D341Med (cell line): ENCODE data around the gene SMARCE1.

Experiments used
- DNase-seq: peaks from one replicate; pipeline ENCODE4 v3.0.0; 2012; ENCODE audit warnings: low spot score

SMARCE1 gene

GRCh38 chr17:40645943-40646342 lies 1.7 kb downstream of the SMARCE1 start:
- DNase-seq, result no peak

DNA sequence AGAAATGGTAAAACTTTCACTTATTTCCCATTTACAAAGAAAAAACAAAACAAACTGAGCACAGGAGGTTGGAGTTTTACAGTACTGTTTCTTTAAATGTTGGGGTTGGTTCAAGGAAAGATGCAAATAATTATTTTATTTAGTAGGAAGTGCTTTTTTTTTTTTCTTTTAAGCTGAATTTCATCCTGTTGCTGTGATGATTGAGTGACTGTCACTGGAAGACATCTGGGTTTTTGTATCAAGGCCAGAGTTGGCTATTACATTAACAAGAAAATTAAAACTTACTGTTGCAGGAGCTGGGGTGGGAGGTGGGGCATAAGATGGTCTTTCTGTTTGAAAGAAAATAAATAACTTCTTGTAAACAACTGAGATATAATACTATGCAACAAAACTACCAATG lies 2.3 kb downstream of the SMARCE1 start:
- DNase-seq, result no peak

- DNase-seq, result no peak
Measured at GRCh38 chr17:40637931-40638330, 9.7 kb downstream of the SMARCE1 start.

DNA sequence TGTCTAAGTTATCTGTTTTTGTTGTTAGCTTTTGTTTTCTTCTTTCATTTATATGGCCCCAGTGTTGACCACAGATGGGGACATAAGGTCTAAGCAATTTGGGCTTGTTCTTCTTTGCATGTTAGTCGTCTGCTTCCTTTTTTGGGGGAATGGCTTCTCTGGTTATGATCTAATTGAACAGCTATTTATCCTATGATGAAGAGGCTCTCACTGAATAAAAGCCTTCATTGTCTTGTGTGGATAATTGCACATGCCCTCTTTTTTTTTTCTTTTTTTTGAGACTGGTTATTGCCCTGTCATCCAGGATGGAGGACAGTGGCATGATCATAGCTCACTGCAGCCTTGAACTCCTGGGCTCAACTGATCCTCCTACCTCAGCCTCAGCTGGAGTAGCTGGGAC lies 13.7 kb downstream of the SMARCE1 start:
- DNase-seq, result no peak

GRCh38 chr17:40632216-40632615 lies 15.4 kb downstream of the SMARCE1 start:
- DNase-seq, result no peak

DNA sequence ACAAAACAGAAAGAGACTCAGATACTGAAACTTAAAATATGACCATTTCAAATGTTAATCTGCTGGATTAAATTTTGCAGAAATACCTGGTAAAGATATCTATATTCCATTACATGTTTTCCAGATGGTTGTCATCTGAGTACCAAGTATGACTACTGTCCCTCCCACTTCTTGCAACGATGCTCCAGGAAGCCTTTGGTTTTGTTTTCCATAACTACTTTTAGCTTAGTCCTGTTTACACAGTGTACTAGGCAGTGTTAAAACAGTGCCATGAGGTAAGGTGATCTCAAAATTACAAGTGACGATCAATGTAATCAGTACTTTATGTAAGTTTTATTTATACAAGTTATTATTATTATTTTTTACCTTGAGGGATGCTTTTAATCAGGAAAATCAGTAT lies 17.8 kb downstream of the SMARCE1 start:
- DNase-seq, result no peak

- DNase-seq, result no peak
Measured at GRCh38 chr17:40625311-40625710, 22.3 kb downstream of the SMARCE1 start.

DNA sequence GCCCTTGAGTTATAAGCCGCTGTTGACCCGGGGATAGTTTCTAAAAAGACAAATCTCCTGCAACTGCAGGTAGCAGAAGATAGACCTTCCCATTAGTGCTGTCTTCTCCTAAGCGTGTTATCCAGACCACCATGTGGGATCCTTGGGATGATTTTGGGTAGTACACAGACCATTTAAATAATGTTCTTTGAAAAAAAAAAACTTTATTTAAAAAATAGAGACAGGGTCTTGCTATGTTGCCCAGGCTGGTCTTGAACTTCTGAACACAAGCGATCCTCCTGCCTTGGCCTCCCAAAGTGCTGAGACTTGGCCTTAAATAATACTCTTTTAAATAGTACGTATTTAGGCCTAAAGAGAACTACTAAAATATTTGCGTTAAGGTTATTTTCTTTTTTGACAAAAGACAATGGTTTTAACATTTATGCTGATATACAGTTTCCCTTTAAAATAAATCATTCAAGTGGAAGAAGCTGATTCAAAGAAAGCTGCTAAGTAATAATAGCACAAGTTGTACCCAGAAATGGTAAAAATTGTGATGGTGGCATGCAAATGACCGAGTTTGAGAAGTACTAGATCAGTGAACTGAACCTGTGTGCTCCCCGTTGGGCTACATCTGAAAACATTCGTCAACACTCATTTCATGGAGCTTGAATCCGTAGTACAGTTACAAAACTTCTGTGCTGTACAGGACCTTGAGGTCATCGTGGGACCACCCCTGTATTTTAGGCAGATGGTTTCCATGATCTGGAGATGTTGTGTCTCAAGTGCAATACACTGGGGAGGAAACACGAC lies 24.0 kb downstream of the SMARCE1 start:
- no peak for DNase-seq

GRCh38 chr17:40622509-40622928 lies 25.1 kb downstream of the SMARCE1 start:
- DNase-seq, result no peak

DNA sequence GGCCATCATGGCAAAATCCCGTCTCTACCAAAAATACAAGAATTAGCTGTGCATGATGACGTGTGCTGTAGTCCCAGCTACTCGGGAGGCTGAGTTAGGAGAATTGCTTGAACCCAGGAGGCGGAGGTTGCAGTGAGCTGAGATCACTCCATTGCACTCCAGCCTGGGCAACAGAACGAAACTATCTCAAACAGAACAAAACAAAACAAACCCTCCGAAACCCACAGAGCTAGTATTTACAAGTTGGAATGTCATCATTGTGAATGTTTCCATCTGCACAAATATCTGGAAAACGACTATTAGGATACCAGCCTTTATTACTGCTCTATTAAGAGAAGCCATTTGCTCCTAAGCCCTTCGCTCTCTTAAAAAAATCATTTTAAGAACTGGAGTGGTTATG lies 26.0 kb downstream of the SMARCE1 start:
- DNase-seq, result no peak

- DNase-seq, result no peak
Measured at GRCh38 chr17:40621019-40621418, 26.6 kb downstream of the SMARCE1 start.

GRCh38 chr17:40618754-40619625 lies 28.6 kb downstream of the SMARCE1 start:
- no peak for DNase-seq

DNA sequence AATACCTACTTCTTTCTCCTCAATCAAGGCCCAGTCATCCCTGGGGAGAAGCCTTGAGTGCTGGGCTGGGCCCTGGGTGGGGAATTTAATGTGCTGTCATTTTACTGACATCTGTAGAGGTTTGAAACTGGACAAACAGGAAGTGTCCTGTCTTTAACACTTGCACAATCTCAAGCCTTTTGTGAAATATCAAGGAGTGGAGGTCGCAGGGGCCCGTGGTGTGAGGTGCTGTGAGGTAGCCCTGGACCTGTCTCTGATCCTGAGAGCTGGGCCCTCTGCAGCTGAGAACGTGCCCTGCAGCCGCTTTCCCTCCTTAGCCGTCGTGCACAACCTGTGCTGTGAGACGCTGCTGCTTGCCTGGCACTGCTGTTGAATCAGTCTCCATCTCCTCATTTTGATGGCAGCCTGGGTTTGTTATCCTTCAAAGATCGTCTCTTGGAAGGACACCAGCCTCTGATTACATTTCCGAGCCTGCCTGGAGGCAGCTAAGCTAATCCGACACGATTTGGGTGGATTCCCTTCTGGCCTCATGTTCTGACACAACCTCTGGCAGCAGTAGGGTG lies 29.9 kb downstream of the SMARCE1 start:
- DNase-seq, result no peak

DNA sequence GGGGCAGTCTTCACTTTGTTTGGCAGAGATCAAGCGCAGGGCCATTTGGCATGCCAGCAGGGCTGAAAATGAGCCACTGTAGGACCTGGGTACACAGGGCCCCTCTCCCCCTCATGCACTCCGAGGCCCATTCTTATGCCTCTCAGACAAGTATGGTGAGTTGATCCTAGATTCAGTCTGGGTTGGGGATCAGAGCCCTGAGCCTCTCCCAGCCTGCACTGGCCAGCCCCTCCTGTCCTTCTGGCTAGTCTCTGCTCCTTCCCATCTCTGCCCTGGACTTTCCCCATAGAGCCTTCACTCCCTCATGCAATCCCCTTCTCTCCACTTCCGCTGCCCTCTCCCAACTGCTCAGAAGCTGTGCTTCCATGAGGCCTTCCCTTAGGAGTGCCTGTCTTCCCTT lies 31.0 kb downstream of the SMARCE1 start:
- no peak for DNase-seq

GRCh38 chr17:40615841-40616476 lies 31.7 kb downstream of the SMARCE1 start:
- DNase-seq, result no peak

DNA sequence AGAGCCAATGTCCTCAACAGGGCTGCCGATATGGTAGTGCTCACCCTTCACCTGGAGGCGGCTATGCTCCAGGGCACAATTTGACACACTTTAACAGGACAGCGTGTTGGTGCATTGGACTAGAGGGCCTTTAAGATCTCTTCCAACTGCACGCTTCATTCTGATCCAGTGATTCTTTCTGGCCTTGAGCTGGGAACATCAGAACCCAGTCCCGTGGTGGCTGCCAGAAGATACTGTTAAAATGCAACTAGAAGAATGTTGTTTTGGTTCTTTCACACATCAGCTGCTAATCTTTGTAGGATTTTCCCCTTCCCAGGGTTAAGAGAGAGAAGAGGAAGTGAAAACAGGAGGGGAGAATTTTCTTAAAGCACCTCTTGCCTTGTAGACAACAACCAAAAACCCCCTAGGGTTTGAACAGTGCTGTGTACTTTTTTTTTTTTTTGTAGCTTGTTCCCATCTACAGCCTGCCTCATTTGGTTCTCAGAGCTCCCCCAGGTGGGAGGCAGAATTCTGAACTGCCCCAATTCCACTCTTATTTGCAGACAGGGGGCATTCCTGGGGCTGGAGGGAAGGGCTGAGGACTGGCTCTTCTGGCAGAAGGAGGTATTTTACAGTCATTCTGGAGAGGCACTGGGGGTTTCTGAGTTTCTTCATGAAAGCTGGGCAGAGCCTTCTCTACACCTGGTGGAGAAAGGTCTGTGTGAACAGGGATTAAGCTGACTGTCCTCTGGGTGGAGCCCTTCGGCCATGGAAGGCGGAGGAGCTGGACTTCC lies 32.4 kb downstream of the SMARCE1 start:
- no peak for DNase-seq

DNA sequence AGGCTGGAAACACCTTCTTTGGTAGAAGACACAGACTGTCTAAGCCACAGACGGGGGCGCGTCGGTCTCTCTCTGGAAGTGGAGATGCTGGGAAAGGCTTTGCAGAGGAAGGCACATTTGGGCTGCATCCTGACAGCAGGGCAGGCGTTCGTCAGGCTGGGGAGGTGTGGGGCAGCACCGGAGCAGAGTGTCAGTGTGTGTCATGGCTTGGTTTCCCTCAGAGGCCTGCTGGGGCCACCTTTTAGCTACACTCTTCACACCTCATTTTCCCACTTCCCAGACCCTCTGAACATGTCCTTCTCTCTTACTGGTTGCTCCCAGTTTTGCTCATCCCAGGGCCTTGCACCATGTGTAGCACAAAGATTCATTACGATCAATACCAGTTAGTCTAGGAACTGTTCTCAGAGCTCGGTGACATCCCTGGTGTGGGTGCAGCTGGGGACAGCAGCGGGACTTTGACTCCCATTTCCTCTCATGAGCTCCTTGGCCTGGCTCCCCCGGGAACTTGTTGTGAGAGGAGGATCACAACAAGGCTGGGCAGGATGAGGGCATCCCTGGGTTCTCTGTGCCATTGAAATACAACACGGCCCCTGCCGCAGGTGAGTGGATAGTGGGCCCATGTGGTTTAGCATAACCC lies 33.1 kb downstream of the SMARCE1 start:
- no peak for DNase-seq

- DNase-seq, result no peak
Measured at GRCh38 chr17:40613467-40614154, 34.0 kb downstream of the SMARCE1 start.

DNA sequence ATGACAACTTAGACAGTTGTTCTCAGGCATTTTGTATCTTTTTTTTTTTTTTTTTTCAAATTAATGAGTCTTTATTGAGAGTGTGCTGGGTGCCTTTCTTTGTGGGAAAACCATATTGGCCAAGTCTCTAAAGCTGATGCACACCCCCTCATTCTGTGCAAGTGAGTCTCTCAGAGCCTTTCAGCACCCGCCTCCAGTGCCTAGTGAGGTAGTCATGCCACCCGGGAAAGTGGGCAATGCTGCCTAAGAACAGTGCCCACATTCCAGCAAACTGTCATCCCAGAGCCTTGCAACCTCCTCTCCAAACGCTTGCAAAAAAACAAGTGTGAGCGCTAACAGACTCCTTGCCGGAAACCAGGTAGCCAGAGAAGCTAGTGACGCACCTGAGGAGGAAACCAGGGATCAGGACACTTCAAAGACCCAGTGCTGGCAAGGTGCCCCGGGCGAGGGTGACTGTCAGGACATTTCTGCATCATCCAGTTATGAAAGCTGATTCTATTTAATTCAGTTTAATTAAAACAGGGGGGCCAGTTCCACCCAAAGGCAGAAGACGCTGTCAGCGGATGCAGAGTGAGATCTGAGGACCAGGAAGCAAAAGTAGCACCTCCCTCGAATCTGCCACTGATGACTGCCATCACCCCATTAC lies 34.9 kb downstream of the SMARCE1 start:
- no peak for DNase-seq

DNA sequence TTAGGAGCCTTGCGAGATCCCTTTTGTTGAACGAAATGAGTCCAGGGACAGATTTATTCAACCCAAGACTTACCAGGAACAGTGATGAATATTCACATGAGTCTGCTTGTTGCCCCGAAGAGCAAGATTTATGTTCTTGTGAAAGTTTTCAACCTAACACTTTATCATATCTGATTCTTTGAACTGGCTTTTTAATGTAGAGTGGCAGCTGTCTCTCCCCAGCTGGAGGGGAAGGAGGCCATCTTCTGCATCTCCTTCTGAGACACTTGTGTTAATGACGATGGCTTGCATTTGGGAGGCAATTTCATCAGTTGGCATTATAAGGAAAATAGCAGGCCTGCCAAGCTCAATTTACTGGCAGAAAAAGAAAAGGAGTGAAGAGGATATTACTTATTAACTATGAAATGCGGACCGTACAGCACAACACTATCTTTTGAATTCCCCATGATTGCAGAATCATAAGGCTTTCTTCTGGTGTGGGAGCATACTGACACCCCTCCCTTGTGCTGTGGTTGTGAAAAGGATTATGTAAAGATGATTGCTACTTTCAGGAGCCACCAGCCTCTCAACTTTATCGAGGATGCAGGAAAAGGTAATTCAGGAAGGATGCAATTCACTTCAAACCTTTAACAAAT lies 35.7 kb downstream of the SMARCE1 start:
- DNase-seq, result no peak
